Astrocyte of the spinal cord (primary cell): ENCODE data around the gene BCL2.
"Not testable (repeated sequence)": the region's sequence is repeated elsewhere in the genome, so short reads cannot be mapped to it uniquely, and the experiment has no call there.

Source experiments
- DNase-seq: peaks from one replicate; pipeline ENCODE4 v3.0.0; 2011; ENCODE audit warnings: low read depth, low spot score
- H3K4me3 ChIP-seq: 2 replicates; pipeline ENCODE4 v1.5.1; 2011; ENCODE audit warnings: low read depth, mild to moderate bottlenecking, low read length, moderate library complexity
- CTCF ChIP-seq: IDR thresholded peaks from 2 replicates; pipeline ENCODE4 v1.5.1; 2012; ENCODE audit warnings: low read depth, mild to moderate bottlenecking, low read length, inconsistent platforms
- in situ Hi-C: cut with HindIII; loops from 2 replicates; pipeline ENCODE4 v1.10.0; 2017; ENCODE audit warnings: low sequenced_read_pairs

The BCL2 gene

GRCh38 chr18:63319383-63320122, at the start of gene BCL2:
Gene BCL2 (minus strand): TSS chr18:63319769.
- in situ Hi-C loops = no loop called here
- peak within 1 kb of the TSS; percentile 72 for H3K4me3 ChIP-seq
- TF ChIP-seq CTCF = no peak
- peak; percentile 57 for DNase-seq

- H3K4me3 ChIP-seq = no peak overlapping the region
- in situ Hi-C loops = no loop called here
- no peak for DNase-seq
- TF ChIP-seq CTCF = no peak
These were observed 49.0 kb upstream of the BCL2 start for GRCh38 chr18:63368611-63369010.

- TF ChIP-seq CTCF = no peak
- in situ Hi-C loops = no loop called here
These were observed 47.7 kb upstream of the BCL2 start, which contains the start of gene KDSR for GRCh38 chr18:63367053-63367953. Gene KDSR (minus strand): TSS chr18:63367206. CDS start chr18:63367118, 88 bp downstream.

GRCh38 chr18:63366213-63367052, 46.9 kb upstream of the BCL2 start:
- no peak for TF ChIP-seq CTCF
- in situ Hi-C loops = no loop called here
- H3K4me3 ChIP-seq = peak overlapping the region; percentile 74
- DNase-seq = peak; percentile 70

More at GRCh38 chr18:63367053-63367953, 47.7 kb upstream of the BCL2 start, which contains the start of gene KDSR:
- H3K4me3 ChIP-seq = peak within 1 kb of the TSS; percentile 74
- peak; percentile 99 for DNase-seq

GRCh38 chr18:63365876-63366212, 46.3 kb upstream of the BCL2 start:
- peak overlapping the region; percentile 74 for H3K4me3 ChIP-seq
- DNase-seq = no peak
- in situ Hi-C loops = no loop called here
- no peak for TF ChIP-seq CTCF

GRCh38 chr18:63363951-63364350, 44.4 kb upstream of the BCL2 start:
- H3K4me3 ChIP-seq = no peak overlapping the region
- in situ Hi-C loops = no loop called here
- no peak for TF ChIP-seq CTCF
- DNase-seq = no peak

GRCh38 chr18:63363420-63363819, 43.9 kb upstream of the BCL2 start:
- H3K4me3 ChIP-seq, in situ Hi-C loops, DNase-seq: not testable (repeated sequence)
